ENCODE results near the gene LDHAL6B. TPM values are rescaled to one million over a fixed set of nuclear protein-coding genes. Genes with fewer than 3 reads are reported as not detected.

LDHAL6B gene
- total RNA-seq, 1 experiment from 2014 or later = not detected

DNA sequence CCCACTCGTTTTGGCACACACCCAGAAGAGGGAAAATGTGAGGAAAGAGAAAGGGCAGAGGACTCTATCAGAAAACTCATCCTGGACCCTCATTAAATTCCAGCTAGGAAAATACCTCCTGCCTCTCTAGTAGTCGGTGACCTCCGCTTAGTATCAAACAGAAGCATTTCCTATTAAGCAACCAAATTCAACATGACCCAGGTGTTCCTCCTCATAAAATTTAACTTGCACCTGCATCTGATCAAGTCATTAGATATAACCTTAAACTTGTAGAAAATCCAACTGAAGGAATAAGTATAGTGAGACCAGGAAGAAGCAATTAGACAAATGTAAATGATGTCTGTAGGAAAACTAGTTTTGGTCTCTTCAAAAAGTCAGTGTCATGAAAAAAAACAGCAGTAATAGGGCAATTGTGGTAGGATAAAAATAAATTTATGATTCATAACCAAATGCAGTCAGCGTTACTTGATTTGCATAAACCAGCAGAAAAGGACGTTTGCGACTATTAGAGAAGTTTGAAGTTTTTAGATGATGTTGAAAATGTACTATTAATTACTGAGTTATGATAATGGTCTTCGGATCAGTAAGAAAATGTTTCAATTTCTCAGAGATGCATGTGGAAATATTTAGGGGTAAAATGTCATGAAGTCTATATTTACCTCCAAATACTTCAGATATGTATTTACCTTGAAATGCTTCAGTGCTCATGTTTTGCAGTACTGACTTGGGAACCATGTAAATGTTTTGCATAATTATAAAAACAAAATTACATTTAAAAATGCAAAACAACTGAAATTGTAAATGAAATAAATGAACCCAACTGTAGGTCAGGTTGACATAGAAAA, 44.6 kb downstream of the LDHAL6B start:
- Histone ChIP-seq H3K4me3 (ENCODE audit: low read depth, low read length) (no peak overlapping the region), H3K4me1 (peaks cover 18% of the 10 kb centered on the region), H3K27me3 (replicated peaks; ENCODE audit: control insufficient read depth, insufficient read depth, low read length) (no peaks in the 10 kb centered on the region), H3K36me3 (ENCODE audit: control insufficient read depth, insufficient read depth, low read length) (no peaks in the 10 kb centered on the region), H3K9me3 (no peaks in the 10 kb centered on the region)
- no peak for TF ChIP-seq CTCF (IDR thresholded peaks at IDR 0.05; ENCODE audit: insufficient read depth in 1 of 2, low read depth in 1 of 2, low read length in 1 of 2, severe bottlenecking in 1 of 2, unreplicated experiment in 1 of 2)
- Mint-ChIP-seq H3K4me3 (ENCODE audit: unreplicated experiment) (no peak overlapping the region), H3K36me3 (ENCODE audit: insufficient read depth, unreplicated experiment) (peaks cover 53% of the 10 kb centered on the region), H3K9me3 (ENCODE audit: unreplicated experiment) (no peaks in the 10 kb centered on the region), H3K27ac (ENCODE audit: unreplicated experiment) (no peak overlapping the region), H3K4me1 (ENCODE audit: low read depth, unreplicated experiment) (peaks cover 10% of the 10 kb centered on the region), H3K27me3 (ENCODE audit: insufficient read depth, unreplicated experiment) (no peaks in the 10 kb centered on the region)
- no peak for DNase-seq
- POLR2A ChIA-PET = no interaction called here
- intact Hi-C loops (cut with micrococcal nuclease; ENCODE audit: unreplicated experiment) = no loop called here
- no TSS peak for BruUV-seq (replicated peaks)
- CTCF ChIA-PET = no interaction called here

- H3K27me3 Mint-ChIP-seq (ENCODE audit: insufficient read depth, unreplicated experiment) = no peaks in the 10 kb centered on the region
- no peaks in the 10 kb centered on the region for H3K36me3 ChIP-seq (ENCODE audit: control insufficient read depth, insufficient read depth, low read length)
- CTCF ChIA-PET = no interaction called here
Observed at GRCh38 chr15:59252137-59252536, 45.5 kb downstream of the LDHAL6B start.

More at GRCh38 chr15:59252137-59252536, 45.5 kb downstream of the LDHAL6B start:
- H3K9me3 ChIP-seq = no peaks in the 10 kb centered on the region
- no peak overlapping the region for H3K4me3 ChIP-seq (ENCODE audit: low read depth, low read length)
- Mint-ChIP-seq H3K36me3 (ENCODE audit: insufficient read depth, unreplicated experiment) (peaks cover 60% of the 10 kb centered on the region), H3K9me3 (ENCODE audit: unreplicated experiment) (no peaks in the 10 kb centered on the region), H3K4me3 (ENCODE audit: unreplicated experiment) (no peak overlapping the region), H3K27ac (ENCODE audit: unreplicated experiment) (no peak overlapping the region), H3K4me1 (ENCODE audit: low read depth, unreplicated experiment) (peaks cover 19% of the 10 kb centered on the region)
- no TSS peak for BruUV-seq (replicated peaks)
- no peaks in the 10 kb centered on the region for H3K27me3 ChIP-seq (replicated peaks; ENCODE audit: control insufficient read depth, insufficient read depth, low read length)
- no peak for TF ChIP-seq CTCF (IDR thresholded peaks at IDR 0.05; ENCODE audit: insufficient read depth in 1 of 2, low read depth in 1 of 2, low read length in 1 of 2, severe bottlenecking in 1 of 2, unreplicated experiment in 1 of 2)
- intact Hi-C loops (cut with micrococcal nuclease; ENCODE audit: unreplicated experiment) = no loop called here
- POLR2A ChIA-PET = interaction anchor here (1.6 kb wide), 1 partner anchor 121 kb away, joined by 6 read pairs; the partner anchor contains the start of gene MYO1E
- DNase-seq = no peak
- H3K4me1 ChIP-seq = peaks cover 27% of the 10 kb centered on the region
